ENCODE data around the gene ENPEP. TPM values are rescaled to one million over a fixed set of nuclear protein-coding genes. Genes with fewer than 3 reads are reported as not detected.

ENPEP gene
- total RNA-seq, 4 donors from 2014 or later: 1.4 to 4.2 (median 2.1) TPM

DNA sequence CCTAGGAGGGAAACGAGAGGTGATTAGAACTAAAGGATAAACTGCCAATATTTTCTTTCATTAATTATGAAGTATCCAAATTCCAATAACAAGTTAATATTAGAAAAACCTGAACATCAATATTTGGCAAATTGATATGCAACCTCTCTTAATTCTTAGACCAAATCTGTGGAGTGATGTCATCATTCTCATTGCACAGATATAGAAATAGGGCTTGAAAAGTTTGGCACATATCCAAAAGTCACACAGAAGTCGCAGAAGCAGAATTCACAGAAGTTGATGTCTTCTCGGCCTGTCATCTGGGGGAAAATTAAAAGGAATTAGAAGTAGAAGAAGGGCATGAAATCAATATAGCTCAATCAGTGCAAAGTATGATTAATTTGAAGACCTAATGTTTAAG is 36.9 kb downstream of the ENPEP start:
- intact Hi-C loops (cut with DNase I; ENCODE audit: low total_unique reads): no loop called here
- Histone ChIP-seq H3K4me1 (no peaks in the 10 kb centered on the region), H3K9me3 (no peaks in the 10 kb centered on the region), H3K36me3 (no peaks in the 10 kb centered on the region), H3K4me3 (no peak overlapping the region), H3K27ac (no peak overlapping the region), H3K27me3 (no peaks in the 10 kb centered on the region)
- ATAC-seq (no peak), DNase-seq (no peak)
- no peak for TF ChIP-seq POLR2A (IDR thresholded peaks at IDR 0.05)
- TF ChIP-seq, protein P1, sequence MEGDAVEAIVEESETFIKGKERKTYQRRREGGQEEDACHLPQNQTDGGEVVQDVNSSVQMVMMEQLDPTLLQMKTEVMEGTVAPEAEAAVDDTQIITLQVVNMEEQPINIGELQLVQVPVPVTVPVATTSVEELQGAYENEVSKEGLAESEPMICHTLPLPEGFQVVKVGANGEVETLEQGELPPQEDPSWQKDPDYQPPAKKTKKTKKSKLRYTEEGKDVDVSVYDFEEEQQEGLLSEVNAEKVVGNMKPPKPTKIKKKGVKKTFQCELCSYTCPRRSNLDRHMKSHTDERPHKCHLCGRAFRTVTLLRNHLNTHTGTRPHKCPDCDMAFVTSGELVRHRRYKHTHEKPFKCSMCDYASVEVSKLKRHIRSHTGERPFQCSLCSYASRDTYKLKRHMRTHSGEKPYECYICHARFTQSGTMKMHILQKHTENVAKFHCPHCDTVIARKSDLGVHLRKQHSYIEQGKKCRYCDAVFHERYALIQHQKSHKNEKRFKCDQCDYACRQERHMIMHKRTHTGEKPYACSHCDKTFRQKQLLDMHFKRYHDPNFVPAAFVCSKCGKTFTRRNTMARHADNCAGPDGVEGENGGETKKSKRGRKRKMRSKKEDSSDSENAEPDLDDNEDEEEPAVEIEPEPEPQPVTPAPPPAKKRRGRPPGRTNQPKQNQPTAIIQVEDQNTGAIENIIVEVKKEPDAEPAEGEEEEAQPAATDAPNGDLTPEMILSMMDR (IDR thresholded peaks at IDR 0.05 in 4 of 5, conservative IDR thresholded peaks at IDR 0.05 in 1 of 5): no peak
- in situ Hi-C loops (cut with MboI; ENCODE audit: low sequenced_read_pairs in 4 of 4): loop anchor here in 3 of 4 donors (10.0 to 25.0 kb wide), 3 partner anchors 176 to 508 kb away; no protein-coding TSS in a partner anchor

GRCh38 chr4:110514889-110515479 is 39.0 kb downstream of the ENPEP start:
- Histone ChIP-seq H3K4me3 (no peak overlapping the region), H3K36me3 (peaks cover 0 to 4% of the 10 kb centered on the region in 2 donors), H3K27me3 (no peaks in the 10 kb centered on the region), H3K9me3 (no peaks in the 10 kb centered on the region), H3K27ac (no peak overlapping the region), H3K4me1 (no peaks in the 10 kb centered on the region)
- no peak for TF ChIP-seq POLR2A (IDR thresholded peaks at IDR 0.05)
- TF ChIP-seq, protein P1 (IDR thresholded peaks at IDR 0.05 in 4 of 5, conservative IDR thresholded peaks at IDR 0.05 in 1 of 5): peak in 4 of 5 experiments; percentile 30 to 69 (median 56)
- in situ Hi-C loops (cut with MboI; ENCODE audit: low sequenced_read_pairs in 4 of 4): loop anchor here (5.0 to 25.0 kb wide), 6 partner anchors 168 to 518 kb away; no protein-coding TSS in a partner anchor
- intact Hi-C loops (cut with DNase I; ENCODE audit: low total_unique reads): loop anchor here (2.0 to 5.0 kb wide), 2 partner anchors 72 to 462 kb away; no protein-coding TSS in a partner anchor
- ATAC-seq: no peak
- DNase-seq: no peak

- Histone ChIP-seq H3K4me1 (no peaks in the 10 kb centered on the region), H3K4me3 (peak overlapping the region in 2 of 4 donors; percentile 16 to 52)
- no peak for ATAC-seq
Measured at GRCh38 chr4:110515676-110516075, 39.7 kb downstream of the ENPEP start.

DNA sequence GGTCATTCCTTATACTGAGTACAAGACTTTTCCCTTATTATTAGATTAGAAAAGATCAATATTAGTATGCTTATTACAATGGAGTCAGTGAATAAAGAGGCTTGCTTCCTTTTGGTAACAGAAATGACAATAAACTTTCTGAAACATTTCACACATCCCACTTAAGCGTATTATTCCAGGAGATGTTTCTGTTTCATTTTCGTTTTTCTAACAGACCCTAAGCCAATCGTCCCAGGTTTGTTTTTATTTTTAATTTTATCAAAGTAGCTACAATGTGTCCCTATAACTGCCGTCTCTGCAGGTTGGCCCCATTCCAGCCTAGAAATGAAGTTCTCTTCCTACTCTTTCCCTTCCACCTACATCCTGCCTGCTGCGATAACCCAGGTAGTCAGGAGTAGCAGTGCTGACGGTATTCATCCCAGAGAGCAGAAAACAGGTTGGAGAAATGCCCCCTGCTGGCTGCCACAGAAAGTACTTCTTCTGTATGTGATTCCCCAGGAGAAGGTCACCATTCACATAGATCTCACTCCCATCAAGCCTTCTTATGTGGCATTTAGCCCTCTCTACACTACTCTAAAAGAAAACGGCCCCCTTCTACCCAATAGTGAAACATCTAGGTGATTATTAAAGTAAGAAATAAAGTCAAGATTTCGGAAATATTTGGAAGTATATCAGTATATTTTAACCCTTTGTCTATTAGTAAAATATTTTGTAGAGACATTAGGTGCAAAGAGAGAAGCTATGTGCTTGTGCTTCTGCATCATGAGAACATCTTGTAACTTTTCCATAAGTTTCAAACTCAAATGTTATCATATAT is 40.4 kb downstream of the ENPEP start:
- H3K27me3 ChIP-seq: no peaks in the 10 kb centered on the region
- intact Hi-C loops (cut with DNase I; ENCODE audit: low total_unique reads): loop anchor here (2.0 to 5.0 kb wide), 3 partner anchors 71 to 518 kb away; no protein-coding TSS in a partner anchor
- no peaks in the 10 kb centered on the region for H3K9me3 ChIP-seq
- in situ Hi-C loops (cut with MboI; ENCODE audit: low sequenced_read_pairs in 4 of 4): loop anchor here (5.0 to 25.0 kb wide), 6 partner anchors 169 to 519 kb away; no protein-coding TSS in a partner anchor
- H3K4me3 ChIP-seq: peak overlapping the region; percentile 16 to 52 (median 28)
- TF ChIP-seq, protein P1 (IDR thresholded peaks at IDR 0.05 in 4 of 5, conservative IDR thresholded peaks at IDR 0.05 in 1 of 5): peak; percentile 36 to 67 (median 57)
- no peak for TF ChIP-seq POLR2A (IDR thresholded peaks at IDR 0.05)
- H3K27ac ChIP-seq: peak overlapping the region in 1 of 4 donors; percentile 30
- DNase-seq (peak in 1 of 2 donors; percentile 53), ATAC-seq (peak; percentile 68 to 88)
- H3K4me1 ChIP-seq: no peaks in the 10 kb centered on the region
- peaks cover 0 to 14% of the 10 kb centered on the region in 2 donors for H3K36me3 ChIP-seq

More at GRCh38 chr4:110515676-110516075, 39.7 kb downstream of the ENPEP start:
- in situ Hi-C loops (cut with MboI; ENCODE audit: low sequenced_read_pairs in 4 of 4) (loop anchor here (5.0 to 25.0 kb wide), 6 partner anchors 168 to 518 kb away; no protein-coding TSS in a partner anchor), intact Hi-C loops (cut with DNase I; ENCODE audit: low total_unique reads) (loop anchor here (2.0 to 5.0 kb wide), 4 partner anchors 72 to 517 kb away; no protein-coding TSS in a partner anchor)
- Histone ChIP-seq H3K27me3 (no peaks in the 10 kb centered on the region), H3K27ac (peak overlapping the region in 1 of 4 donors; percentile 30), H3K9me3 (no peaks in the 10 kb centered on the region), H3K36me3 (peaks cover 0 to 11% of the 10 kb centered on the region in 2 donors)
- TF ChIP-seq, protein P1 (IDR thresholded peaks at IDR 0.05 in 4 of 5, conservative IDR thresholded peaks at IDR 0.05 in 1 of 5): no peak
- TF ChIP-seq POLR2A (IDR thresholded peaks at IDR 0.05): no peak
- DNase-seq: no peak
